BE2C (cell line): ENCODE data around the gene GPR150.

ENCODE experiments used
- DNase-seq: peaks from one replicate; pipeline ENCODE4 v3.0.0-alpha.2; 2020
- H3K27me3 ChIP-seq: fragments of 250-450 bp; sonication (Bioruptor Pico); 2 replicates; pipeline ENCODE4 v1.5.1; 2020; ENCODE audit warnings: mild to moderate bottlenecking
- H3K36me3 ChIP-seq: fragments of 250-450 bp; sonication (Bioruptor Pico); 2 replicates; pipeline ENCODE4 v1.5.1; 2020; ENCODE audit warnings: mild to moderate bottlenecking
- H3K4me1 ChIP-seq: fragments of 250-450 bp; sonication (Bioruptor Pico); 2 replicates; pipeline ENCODE4 v1.5.1; 2020
- H3K4me3 ChIP-seq: 2 replicates; pipeline ENCODE4 v1.5.1; 2011; ENCODE audit warnings: low read depth, low read length
- H3K9me3 ChIP-seq: fragments of 250-450 bp; sonication (Bioruptor Pico); 2 replicates; pipeline ENCODE4 v1.5.1; 2020
- CTCF ChIP-seq: IDR thresholded peaks from 2 replicates; pipeline ENCODE4 v1.5.1; 2012; ENCODE audit warnings: mild to moderate bottlenecking, low read depth, low read length

The GPR150 gene

GRCh38 chr5:95649842-95650620, 30.1 kb downstream of the GPR150 start:
- H3K27me3 ChIP-seq = no peaks in the 10 kb centered on the region
- no peaks in the 10 kb centered on the region for H3K36me3 ChIP-seq
- DNase-seq = no peak
- no peak overlapping the region for H3K4me3 ChIP-seq
- peaks cover 2% of the 10 kb centered on the region; the same call in 1 of the 2 replicates for H3K4me1 ChIP-seq
- no peaks in the 10 kb centered on the region for H3K9me3 ChIP-seq
- no peak for TF ChIP-seq CTCF

- Histone ChIP-seq H3K36me3 (no peaks in the 10 kb centered on the region), H3K27me3 (no peaks in the 10 kb centered on the region), H3K9me3 (no peaks in the 10 kb centered on the region), H3K4me1 (peaks cover 3% of the 10 kb centered on the region), H3K4me3 (no peak overlapping the region)
- TF ChIP-seq CTCF = no peak
- DNase-seq = no peak
Measured at GRCh38 chr5:95652849-95653248, 33.0 kb downstream of the GPR150 start.

GRCh38 chr5:95654196-95654595, 34.3 kb downstream of the GPR150 start:
- H3K4me1 ChIP-seq = peaks cover 3% of the 10 kb centered on the region; the same call in 1 of the 2 replicates
- no peaks in the 10 kb centered on the region for H3K27me3 ChIP-seq
- no peaks in the 10 kb centered on the region for H3K9me3 ChIP-seq
- H3K36me3 ChIP-seq = no peaks in the 10 kb centered on the region
- no peak overlapping the region for H3K4me3 ChIP-seq
- no peak for TF ChIP-seq CTCF
- DNase-seq = no peak

GRCh38 chr5:95655575-95655974, 35.7 kb downstream of the GPR150 start:
- no peak overlapping the region for H3K4me3 ChIP-seq
- H3K4me1 ChIP-seq = peaks cover 3% of the 10 kb centered on the region; the same call in 1 of the 2 replicates

GRCh38 chr5:95660060-95660459, 40.2 kb downstream of the GPR150 start:
- H3K9me3 ChIP-seq = no peaks in the 10 kb centered on the region
- no peaks in the 10 kb centered on the region for H3K36me3 ChIP-seq
- DNase-seq = no peak
- no peak for TF ChIP-seq CTCF
- no peak overlapping the region for H3K4me3 ChIP-seq
- H3K4me1 ChIP-seq = peaks cover 3% of the 10 kb centered on the region; the same call in 1 of the 2 replicates
- no peaks in the 10 kb centered on the region for H3K27me3 ChIP-seq

More at GRCh38 chr5:95655575-95655974, 35.7 kb downstream of the GPR150 start:
- Histone ChIP-seq H3K36me3 (no peaks in the 10 kb centered on the region), H3K9me3 (no peaks in the 10 kb centered on the region), H3K27me3 (no peaks in the 10 kb centered on the region)
- no peak for TF ChIP-seq CTCF
- DNase-seq = no peak

- Histone ChIP-seq H3K27me3 (no peaks in the 10 kb centered on the region), H3K4me3 (no peak overlapping the region), H3K36me3 (no peaks in the 10 kb centered on the region), H3K9me3 (no peaks in the 10 kb centered on the region), H3K4me1 (no peaks in the 10 kb centered on the region)
- no peak for DNase-seq
- no peak for TF ChIP-seq CTCF
Measured at GRCh38 chr5:95662946-95663345, 43.1 kb downstream of the GPR150 start.
